ENCODE results near the gene MESP1.

Gene MESP1

DNA sequence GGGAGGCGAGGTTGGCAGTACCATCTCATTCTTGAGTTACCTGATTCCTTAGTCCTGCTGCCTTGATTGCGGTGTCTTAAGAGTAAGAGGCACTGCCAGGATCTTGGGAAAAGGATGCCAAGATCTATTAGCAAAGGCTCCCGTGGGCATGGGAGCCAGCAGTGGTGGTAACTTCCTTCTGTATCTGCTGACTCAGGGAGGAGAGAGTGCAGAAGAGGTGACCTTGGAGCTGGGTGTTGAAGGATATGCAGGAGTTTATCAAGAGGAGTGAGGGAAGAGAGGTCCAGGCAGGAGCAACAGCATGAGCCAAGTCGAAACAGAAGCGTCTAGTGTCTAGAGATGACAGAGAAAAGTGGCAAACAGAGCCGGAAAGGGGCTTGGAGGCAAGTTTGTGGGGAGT is 29.6 kb upstream of the MESP1 start:
- DNase-seq, result no peak

DNA sequence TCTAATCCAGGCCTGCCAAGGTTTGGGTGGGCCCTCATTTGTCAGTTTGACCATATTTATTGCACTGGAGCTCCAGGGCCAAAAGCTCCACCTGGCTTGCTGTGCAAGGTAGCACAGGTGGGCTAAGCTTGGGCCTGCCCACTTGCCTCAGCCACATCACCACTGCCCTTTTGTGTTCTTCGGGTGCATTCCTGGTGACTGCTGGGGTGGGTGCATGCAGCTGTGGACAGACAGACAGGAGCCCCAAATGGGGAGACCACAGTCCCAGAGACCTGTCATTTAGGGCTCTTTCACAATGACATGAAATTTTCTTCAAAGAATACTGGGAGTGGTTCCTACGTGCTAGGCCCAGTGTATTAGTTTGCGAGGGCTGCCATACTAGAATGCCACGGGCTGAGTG is 27.8 kb upstream of the MESP1 start:
- no peak for DNase-seq

DNA sequence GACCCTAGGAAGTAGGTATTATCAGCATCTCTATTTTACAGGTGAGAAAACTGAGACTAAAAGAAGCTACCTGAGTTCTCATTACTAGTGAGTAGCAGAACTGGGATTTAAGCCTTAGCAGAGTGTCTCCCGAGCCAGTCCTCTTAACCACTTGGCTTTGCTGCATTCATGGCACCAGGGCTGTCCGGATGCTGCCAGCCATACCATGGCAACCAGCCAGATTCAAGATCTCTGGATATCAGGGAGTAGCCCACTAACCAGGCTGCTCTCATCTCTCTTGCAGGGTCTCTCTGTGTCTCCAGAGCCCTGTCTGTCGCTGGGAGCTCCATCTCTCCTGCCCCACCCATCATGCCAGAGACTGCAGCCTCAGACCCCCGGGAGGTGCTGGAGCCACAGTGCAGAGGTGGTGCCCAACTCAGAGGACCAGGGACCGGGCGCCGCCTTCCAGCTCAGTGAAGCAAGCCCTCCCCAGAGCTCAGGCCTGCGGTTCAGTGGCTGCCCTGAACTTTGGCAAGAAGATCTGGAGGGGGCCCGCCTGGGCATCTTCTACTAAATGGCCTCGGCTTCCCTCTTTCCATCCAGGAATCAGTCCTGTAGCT is 26.8 kb upstream of the MESP1 start:
- no peak for DNase-seq

DNA sequence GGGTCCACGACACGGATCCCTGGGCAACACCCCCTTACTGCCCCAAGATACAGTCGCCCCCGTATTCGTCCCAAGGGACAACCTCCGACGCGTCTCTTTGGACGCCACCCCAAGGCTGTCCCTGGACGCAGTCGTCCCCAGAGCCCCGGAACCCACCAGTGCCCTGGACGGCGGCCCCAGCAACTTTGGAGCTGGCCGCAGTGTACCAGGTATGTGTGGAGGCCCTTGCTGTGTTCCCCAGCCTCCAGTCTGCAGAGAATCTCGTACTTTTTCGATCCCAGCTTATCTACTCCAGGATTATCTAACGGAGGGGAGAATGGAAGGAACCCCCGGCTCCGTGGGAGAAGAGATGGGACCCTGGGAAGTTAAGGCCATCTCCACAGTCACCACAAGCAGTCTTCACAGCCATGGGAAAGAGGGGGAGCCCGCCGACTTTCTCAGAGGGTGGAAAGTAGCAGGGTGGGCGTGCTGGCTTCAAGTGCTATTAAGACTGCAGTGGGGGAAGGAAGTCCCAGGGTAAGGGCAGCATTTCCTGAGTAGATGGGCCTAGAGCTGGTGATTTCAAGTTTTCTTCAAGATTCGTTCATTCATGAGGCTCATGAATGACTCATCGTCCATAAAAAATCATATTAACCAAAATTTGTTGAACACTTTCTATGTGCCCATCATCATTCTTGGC is 26.2 kb upstream of the MESP1 start:
- no peak for DNase-seq

DNA sequence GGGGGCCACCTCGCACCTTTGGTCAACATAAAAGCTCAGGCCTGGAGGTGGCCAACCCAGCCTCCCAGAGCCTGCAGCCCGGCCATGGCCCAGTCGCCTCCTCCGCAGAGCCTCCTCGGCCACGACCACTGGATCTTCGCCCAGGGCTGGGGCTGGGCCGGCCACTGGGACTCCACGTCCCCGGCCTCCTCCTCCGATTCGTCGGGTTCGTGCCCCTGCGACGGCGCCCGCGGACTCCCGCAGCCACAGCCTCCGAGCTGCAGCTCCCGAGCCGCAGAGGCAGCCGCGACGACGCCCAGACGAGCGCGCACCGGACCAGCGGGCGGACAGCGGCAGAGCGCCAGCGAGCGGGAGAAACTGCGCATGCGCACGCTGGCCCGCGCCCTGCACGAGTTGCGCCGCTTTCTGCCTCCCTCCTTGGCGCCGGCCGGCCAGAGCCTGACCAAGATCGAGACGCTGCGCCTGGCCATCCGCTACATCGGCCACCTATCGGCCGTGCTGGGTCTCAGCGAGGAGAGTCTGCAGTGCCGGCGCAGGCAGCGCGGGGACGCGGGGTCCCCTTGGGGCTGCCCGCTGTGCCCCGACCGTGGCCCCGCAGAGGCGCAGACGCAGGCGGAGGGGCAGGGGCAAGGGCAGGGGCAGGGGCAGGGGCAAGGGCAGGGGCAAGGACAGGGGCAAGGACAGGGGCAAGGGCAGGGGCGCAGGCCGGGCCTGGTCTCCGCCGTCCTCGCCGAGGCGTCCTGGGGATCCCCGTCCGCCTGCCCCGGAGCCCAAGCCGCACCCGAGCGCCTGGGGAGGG is 25.4 kb upstream of the MESP1 start, which contains the start of gene MESP2:
Gene MESP2 (plus strand): TSS at position 59 of the 799 bp plus-strand sequence. CDS start 26 bp downstream, at position 85.
- DNase-seq, result peak in 3 of 5 experiments; percentile 21 to 49 (median 26)

DNA sequence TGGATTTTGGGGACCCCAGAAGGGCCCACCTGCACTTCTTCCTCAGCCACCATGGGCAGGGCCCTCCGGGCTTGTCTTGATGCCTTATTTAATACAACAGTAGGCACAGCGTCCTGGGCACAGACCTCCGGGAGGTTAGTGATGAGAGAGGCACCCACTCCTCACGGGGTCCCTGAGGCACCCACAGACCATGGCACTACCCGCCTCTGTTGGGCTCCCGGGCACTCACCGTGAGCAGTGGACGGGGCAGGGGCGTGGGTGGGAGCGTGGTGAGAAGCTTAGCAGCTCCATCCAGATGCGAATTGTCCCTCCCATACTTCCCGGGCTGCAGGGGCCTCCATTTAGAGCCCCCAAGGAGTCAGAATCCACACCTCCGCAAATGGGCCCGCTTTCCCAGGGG is 24.8 kb upstream of the MESP1 start:
- DNase-seq, result no peak

DNA sequence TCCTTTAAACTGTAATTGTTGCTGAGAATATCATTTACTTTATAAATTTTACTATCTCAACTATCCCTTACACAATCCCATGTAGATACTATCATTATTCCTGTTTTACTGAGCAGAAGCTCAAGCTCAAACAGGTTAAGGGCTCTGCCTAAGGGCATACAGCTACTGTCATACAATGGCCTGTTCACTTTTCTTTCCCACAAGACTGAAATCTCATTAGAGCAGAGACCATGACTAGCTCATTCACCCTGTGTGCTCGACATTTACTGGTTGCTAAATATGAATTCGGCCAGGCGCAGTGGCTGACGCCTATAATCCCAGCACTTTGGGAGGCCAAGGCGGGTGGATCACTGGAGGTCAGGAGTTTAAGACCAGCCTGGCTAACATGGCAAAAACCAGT is 23.4 kb upstream of the MESP1 start:
- no peak for DNase-seq

DNA sequence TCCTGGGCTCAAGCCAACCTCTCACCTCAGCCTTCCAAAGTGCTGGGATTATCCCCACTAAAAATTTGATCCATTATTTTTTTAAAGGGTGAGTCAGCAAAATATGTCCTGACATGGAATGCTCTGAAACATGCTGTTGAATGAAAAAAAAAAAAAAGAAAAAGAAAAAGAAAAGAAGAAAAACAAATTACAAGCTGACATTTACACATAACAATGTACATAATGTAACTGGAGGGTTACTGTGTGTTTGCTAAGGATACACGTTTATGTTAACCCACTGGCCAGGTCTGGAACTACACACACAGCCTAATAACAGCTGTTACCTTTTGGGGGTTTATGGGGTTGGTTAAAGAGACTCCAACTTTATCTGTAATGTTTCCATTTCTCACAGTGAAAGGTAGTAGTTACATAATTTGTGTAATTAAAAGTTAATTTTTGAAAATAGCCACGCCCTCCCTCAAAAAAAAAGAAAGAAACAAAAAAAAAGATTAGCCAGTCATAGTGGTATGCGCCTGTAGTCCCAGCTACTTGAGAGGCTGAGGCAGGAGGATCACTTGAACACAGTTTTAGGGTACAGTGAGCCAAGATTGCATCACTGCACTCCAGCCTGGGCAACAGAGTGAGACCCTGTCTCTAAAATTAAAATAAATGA is 22.0 kb upstream of the MESP1 start:
- peak in 1 of 5 experiments; percentile 27 for DNase-seq

DNA sequence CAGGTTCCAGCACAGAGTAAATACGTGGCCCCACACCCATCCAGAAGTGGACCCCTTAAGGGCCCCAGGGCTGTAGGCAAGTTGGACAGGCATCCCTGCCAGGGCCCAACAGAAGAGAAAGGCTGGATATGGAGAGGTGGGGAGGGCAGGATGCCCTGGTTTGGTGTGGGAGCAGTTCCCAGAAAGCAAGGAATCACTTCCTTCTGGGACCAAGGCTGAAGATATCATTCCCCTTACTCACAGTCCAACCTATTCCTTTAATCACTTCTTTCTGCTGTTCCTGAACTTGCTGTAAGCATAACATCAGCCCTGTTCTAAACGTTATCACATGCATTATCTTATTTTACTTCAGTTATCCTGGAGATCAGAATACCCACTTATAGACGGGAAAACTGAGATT is 19.0 kb upstream of the MESP1 start:
- DNase-seq, result no peak

DNA sequence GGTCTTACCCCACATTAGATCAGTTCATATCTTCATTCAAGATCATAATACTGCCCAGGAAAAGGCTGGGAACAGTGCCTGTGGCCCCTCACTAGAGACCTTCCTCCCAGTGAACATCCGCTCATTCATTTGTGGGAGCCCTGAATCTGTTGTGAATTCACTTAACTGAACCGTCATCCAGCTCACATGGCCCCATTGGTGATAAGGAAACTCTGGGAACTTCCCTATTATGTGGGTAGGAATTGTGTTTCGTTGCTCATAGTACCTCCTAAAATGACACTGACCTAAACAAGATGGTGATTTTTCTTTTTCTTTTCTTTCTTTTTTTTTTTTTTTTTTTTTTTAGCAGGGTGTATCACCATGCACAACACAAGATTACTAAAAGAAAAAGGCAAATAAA is 18.3 kb upstream of the MESP1 start:
- DNase-seq, result no peak

DNA sequence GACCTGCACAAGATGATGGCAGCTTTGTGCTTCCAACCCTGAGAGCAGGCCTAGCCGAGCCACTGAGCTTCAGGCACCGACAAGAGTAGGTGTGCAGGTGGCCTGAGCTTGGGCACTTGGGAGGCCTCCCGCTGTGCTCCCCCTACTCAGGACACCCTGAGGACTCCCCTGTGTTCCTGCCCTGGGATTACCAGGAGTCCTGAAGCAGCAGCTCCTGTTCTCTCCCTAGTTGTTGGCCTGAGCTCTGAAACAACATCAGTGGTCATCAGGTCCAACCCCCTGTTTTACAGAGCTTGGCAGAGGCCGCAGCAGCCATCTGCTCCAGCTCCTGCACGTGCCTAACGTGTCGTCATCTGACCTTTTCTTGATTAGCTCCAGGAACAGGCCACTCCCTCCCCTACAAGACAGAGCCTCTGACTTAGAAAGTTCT is 17.0 kb upstream of the MESP1 start:
- DNase-seq, result no peak

DNA sequence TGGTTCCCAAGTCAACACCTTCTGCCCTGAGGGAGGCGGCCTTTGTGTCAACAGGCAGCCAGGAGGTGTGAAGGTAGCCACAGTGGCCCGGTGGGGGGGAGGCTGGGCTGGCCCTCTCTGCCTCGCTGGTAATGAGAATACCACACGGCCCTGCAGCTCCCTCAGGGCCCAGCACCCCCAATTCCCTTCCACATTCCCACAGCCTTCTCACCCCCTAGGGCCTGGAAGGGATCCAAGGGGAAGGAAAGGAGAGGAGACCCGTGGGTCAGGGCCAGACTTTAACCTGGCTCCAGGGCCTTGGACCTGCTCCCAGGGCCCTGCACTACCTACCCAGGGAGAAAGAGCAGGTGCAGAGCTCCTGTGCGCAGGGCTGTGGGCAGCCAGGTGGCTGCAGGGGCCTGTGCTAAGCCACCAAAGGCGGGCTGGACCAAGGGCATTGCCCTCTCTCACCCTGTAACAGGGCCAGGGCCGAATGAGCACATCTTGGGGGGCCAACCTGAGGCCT is 16.4 kb upstream of the MESP1 start:
- DNase-seq, result no peak

DNA sequence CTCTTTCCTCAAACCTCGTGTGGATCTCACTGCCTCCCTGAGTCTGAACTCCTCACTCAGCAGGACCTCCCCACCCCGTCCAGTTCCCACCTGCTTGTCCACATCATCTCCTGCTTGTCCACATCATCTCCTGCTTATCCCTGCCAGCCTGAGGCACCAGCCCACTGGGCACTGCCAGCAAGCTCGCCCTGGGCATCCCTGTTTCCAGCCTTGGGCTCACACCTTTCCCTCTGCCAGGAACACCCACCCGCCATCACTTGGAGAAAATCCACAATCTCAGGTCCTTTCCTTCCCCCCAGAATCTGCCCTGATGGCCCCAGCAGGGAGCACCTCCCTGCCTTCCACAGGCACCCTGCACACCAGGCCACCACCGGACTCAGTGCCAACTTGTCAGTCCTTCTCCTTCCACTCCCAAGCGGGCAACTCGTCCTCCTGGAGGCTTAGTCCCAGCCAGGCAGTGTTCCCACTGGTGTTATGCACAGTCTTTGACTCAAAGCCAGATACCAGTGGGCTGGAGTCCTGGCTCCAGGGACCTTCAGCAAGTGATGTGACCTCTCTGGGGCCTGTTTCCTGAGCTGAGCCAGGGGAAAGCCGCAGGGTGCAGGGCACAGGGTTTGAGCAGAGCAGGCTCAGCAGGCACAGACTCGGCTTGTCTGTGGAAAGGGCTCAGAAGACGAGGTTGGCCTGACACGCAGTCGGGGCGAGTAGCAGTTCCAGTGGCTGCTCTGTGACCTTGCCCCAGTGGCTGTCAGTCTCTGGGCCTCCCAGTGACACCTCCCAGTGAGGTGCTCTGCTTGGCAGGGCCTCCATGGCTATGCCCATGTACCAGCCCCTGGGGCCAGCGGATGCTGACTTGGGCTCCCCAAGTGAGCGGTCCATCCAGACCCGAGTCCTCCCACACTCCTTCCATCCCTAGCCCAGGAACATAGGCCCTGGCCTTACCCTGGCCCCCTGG is 15.6 kb upstream of the MESP1 start:
- no peak for DNase-seq

DNA sequence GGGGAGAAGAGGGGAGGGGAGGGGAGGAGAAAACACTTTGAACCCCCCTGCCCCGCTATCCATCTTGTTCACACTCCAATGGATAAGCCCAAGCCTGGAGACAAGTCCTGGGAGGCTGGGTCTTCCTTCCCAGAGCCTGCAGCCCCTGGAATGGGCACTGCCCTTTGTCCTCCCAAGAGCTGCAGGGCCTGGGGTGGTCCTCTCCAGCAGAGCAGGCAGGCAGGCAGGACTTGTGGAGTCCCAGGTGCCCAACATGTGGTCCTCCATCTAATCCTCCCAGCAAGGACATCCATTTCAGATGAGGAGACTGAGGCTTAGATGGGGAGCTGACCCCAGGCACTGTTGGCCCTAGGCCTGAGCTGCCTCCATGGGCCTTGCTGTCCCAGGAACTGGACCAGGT is 14.6 kb upstream of the MESP1 start:
- no peak for DNase-seq

DNA sequence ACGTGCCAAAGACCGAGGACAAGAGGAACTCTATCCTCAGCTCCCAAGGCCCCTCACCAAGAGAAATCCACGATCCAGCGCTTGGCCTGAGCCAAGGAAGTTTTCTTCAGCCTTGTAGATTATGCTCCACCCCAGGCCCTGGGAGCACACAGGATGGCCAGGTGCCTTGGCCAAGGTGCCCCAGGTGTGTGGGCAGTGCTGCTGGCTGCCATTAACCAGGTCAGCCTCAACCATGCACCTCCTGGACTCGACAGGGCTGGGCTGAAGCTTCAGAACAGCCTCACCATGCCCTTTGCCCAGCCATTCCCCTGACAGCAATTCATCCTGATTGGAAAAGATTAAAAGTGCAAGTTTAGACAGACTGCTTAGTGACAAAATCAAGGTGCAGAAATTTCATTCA is 10.9 kb upstream of the MESP1 start:
- DNase-seq, result no peak

DNA sequence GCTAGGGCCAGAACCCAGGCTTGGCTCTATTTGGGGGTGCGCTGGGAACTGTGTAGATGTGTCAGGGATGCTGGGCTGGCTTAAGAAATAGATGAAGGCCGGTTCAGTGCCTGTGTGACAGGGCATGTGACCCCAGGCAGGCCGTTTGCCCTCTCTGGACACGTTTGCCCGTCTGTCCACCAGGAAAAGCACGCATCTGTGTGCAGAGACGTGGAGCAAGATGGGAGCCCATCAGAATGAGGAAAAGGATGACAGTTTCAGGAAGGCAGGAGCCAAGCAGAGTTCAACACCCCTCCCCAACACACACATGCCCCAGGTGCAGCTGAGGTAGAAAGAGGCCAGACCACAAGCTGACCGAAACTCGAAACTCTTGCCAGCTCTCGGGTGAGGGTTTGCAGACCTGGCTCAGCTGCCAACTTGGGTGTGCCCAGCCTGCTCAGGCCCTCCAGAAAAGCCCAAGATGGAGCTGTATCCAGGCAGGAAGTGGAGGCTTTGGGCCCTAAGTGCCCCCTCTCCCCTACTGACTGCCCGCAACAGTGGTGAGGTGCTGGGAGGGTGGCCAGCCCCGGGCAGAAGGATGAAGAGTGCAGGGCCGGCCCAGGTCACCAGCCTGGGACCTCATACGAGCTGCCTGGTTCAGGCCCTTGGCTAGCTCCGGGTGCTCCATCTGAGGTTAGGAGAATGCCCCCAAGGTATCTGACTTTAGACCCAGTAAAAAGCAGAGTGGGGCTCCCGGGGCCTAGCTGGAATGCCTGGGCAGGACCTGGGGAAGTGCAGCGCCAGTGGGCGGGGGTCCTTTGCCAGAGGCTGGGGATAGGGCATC is 10.2 kb upstream of the MESP1 start:
- DNase-seq, result no peak

DNA sequence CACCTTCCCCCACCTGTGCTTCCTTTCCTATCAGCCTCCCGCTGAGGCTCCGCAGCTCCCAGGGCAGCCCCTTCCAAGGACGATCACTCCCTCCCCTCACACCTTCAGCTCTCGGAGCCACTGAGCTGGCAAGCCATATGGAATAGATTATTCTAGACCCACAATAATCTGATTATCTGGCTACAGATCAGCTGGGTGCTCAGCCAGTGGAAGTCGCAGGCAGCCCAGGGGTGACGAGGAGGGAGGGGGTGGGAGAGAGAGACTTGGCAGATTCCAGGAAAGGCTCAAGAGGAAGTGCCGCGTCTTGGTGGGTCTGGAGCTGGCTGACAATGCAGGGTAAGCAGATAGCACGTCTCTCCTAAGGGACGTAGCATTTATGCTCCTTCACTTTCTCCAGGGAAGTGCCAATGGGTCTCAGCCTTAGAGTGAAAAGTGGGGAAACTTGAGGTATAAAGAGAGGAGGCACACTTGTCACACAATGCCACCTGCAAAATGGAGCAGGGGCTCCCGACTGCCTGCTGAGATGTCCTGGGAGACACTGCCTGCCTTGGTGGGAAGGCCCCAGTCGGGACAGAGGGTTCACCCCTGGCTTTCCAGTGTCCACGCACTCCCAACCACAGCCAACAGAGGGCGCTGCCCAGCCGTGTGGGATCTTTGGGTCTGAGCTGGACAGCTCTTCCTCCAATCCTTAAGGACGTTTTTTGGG is 9.4 kb upstream of the MESP1 start:
- peak; percentile 12 to 55 (median 45) for DNase-seq

DNA sequence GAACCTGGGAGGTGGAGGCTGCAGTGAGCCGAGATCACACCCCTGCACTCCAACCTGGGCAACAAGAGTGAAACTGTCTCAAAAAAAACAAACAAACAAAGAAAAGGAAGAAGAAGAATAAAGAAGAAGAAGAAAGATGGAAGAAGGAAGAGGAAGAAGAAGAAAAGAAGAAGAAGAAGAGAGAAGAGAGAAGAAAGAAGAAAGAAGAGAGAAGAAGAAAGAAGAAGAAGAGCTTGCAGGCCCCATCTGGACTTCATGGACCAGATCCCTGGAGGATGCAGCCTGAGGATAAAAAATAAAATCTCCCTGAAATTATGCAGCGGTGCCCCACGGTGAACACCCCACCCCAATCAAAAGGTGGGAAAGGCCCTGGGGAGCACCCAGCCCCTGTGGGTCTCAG is 8.8 kb upstream of the MESP1 start:
- DNase-seq, result no peak

DNA sequence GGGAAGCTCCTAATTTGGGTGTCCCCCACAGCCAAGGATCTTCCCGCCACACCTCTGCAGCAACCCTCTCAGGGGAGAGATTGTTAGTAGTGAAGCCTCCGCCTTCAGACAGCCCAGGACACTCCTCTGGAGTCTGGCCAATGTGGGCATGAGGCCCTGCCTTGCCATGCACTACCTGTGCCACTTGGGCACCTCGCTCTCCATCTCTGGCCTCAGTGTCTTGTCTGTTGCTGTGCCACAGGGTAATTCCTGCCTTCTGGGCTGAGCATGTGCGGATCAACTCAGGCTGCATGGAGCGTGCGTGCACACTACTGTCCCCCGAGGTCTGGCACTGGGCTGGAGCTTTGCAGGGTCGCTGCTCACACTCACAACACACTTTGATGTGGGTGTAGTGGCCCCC is 7.9 kb upstream of the MESP1 start:
- DNase-seq, result no peak

DNA sequence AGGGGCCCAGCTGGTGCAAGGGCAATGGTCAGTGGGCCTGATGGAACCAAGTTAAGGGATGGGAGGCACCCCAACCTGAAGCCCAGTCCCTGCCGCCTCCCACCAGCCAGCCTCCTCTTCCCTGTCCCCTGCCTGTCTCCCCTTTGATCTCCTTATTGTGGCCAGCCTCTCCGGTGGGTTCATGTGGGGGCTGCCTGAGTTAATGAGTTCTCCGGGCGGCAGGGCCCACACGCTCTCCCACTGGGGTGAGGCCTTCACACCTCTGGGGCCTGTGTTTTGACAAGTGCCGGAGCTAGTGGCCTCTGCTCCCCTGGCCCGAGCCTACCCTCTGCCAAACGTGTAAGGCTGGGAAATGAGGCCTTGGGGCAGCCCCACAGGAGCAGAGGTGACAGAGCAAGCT is 7.2 kb upstream of the MESP1 start:
- DNase-seq, result no peak
